GM23338 (cell line): ENCODE measurements around the gene MED12L. TPM values are rescaled to one million over a fixed set of nuclear protein-coding genes. Genes with fewer than 3 reads are reported as not detected.

Experiments
- ATAC-seq: fragments of 200-7000 bp; cut with Tn5 transposase; 3 replicates; pipeline ENCODE4 v1.9.1; 2020
- DNase-seq: peaks from one replicate; pipeline ENCODE4 v3.0.0-alpha.2; 2015; ENCODE audit warnings: low spot score
- H2AFZ ChIP-seq: fragments of 200-600 bp; sonication (generic); 2 replicates; pipeline ENCODE4 v1.8.0; 2016; ENCODE audit warnings: antibody characterized with exemption, mild to moderate bottlenecking, moderate library complexity
- H3F3A ChIP-seq: fragments of 200-600 bp; sonication (generic); replicated peaks from 2 replicates; pipeline ENCODE4 v1.8.0; 2017; ENCODE audit warnings: antibody characterized with exemption, mixed run types, low read depth
- H3K27ac ChIP-seq: fragments of 200-600 bp; sonication (generic); 2 replicates; pipeline ENCODE4 v1.6.1; 2016; ENCODE audit warnings: low read depth
- H3K27me3 ChIP-seq: fragments of 200-600 bp; sonication (generic); 2 replicates; pipeline ENCODE4 v1.8.0; 2016; ENCODE audit warnings: mild to moderate bottlenecking, mixed run types, moderate library complexity; ENCODE audit not compliant: insufficient read depth
- H3K36me3 ChIP-seq: fragments of 200-600 bp; sonication (generic); 2 replicates; pipeline ENCODE4 v1.8.0; 2016; ENCODE audit warnings: mild to moderate bottlenecking; ENCODE audit not compliant: insufficient read depth
- H3K4me1 ChIP-seq: fragments of 200-600 bp; sonication (generic); 2 replicates; pipeline ENCODE4 v1.8.0; 2016; ENCODE audit warnings: mild to moderate bottlenecking, moderate library complexity; ENCODE audit not compliant: insufficient read depth
- H3K4me2 ChIP-seq: fragments of 200-600 bp; sonication (generic); 2 replicates; pipeline ENCODE4 v1.7.1; 2017; ENCODE audit warnings: mixed run types
- H3K4me3 ChIP-seq: fragments of 200-600 bp; sonication (generic); 2 replicates; pipeline ENCODE4 v1.6.1; 2016; ENCODE audit warnings: mixed run types
- H3K79me2 ChIP-seq: fragments of 200-600 bp; sonication (generic); replicated peaks from 2 replicates; pipeline ENCODE4 v1.8.0; 2017; ENCODE audit warnings: mild to moderate bottlenecking; ENCODE audit not compliant: insufficient read depth
- H3K9me2 ChIP-seq: fragments of 200-600 bp; sonication (generic); 2 replicates; pipeline ENCODE4 v1.8.0; 2017; ENCODE audit not compliant: insufficient read depth
- H4K20me1 ChIP-seq: fragments of 200-600 bp; sonication (generic); replicated peaks from 2 replicates; pipeline ENCODE4 v1.8.0; 2017; ENCODE audit warnings: mild to moderate bottlenecking; ENCODE audit not compliant: insufficient read depth
- H3K27ac Mint-ChIP-seq: 2 replicates; pipeline ENCODE4 v1.8.0; 2020; ENCODE audit warnings: inconsistent platforms, mild to moderate bottlenecking, moderate library complexity, mixed read lengths
- H3K27me3 Mint-ChIP-seq: 3 replicates; pipeline ENCODE4 v1.8.0; 2022; ENCODE audit warnings: low read depth, mild to moderate bottlenecking, moderate library complexity, mixed read lengths, inconsistent platforms; ENCODE audit not compliant: insufficient read depth, poor library complexity
- H3K36me3 Mint-ChIP-seq: 3 replicates; pipeline ENCODE4 v1.8.0; 2021; ENCODE audit warnings: low read depth, mild to moderate bottlenecking, inconsistent platforms, moderate library complexity, mixed read lengths
- H3K4me1 Mint-ChIP-seq: 3 replicates; pipeline ENCODE4 v1.8.0; 2020; ENCODE audit warnings: mild to moderate bottlenecking, inconsistent platforms, mixed read lengths
- H3K4me3 Mint-ChIP-seq: 3 replicates; pipeline ENCODE4 v1.8.0; 2021; ENCODE audit warnings: moderate library complexity, mild to moderate bottlenecking, inconsistent platforms, mixed read lengths
- H3K9me3 Mint-ChIP-seq: 3 replicates; pipeline ENCODE4 v1.8.0; 2020; ENCODE audit warnings: moderate library complexity, mild to moderate bottlenecking, inconsistent platforms, mixed read lengths
- CREB1 ChIP-seq: fragments of 250-450 bp; sonication (Bioruptor Pico); IDR thresholded peaks from 2 replicates; pipeline ENCODE4 v1.5.0; 2020; ENCODE audit warnings: low read depth, mild to moderate bottlenecking, moderate library complexity
- ETS1 ChIP-seq: IDR thresholded peaks from 2 replicates; pipeline ENCODE4 v1.6.1; 2016; ENCODE audit warnings: antibody characterized with exemption
- EZH2 ChIP-seq: fragments of 200-600 bp; sonication (generic); IDR thresholded peaks from one replicate; pipeline ENCODE4 v1.8.0; 2017; ENCODE audit warnings: antibody characterized with exemption, mild to moderate bottlenecking, low read depth; ENCODE audit not compliant: unreplicated experiment
- EZH2phosphoT487 ChIP-seq: fragments of 200-600 bp; sonication (generic); IDR thresholded peaks from one replicate; pipeline ENCODE4 v1.8.1; 2018; ENCODE audit warnings: antibody characterized with exemption; ENCODE audit not compliant: unreplicated experiment
- JUNB ChIP-seq: IDR thresholded peaks from one replicate; pipeline ENCODE4 v1.6.1; 2016; ENCODE audit warnings: antibody characterized with exemption; ENCODE audit not compliant: unreplicated experiment
- NANOG ChIP-seq: IDR thresholded peaks from 2 replicates; pipeline ENCODE4 v1.6.1; 2016; ENCODE audit warnings: antibody characterized with exemption, borderline replicate concordance
- POLR2AphosphoS5 ChIP-seq: IDR thresholded peaks from 2 replicates; pipeline ENCODE4 v1.6.1; 2016; ENCODE audit warnings: antibody characterized with exemption, low read depth
- STAT1 ChIP-seq: IDR thresholded peaks from one replicate; pipeline ENCODE4 v1.6.1; 2016; ENCODE audit warnings: antibody characterized with exemption; ENCODE audit not compliant: unreplicated experiment
- ZNF114 ChIP-seq: fragments of 250-450 bp; sonication (Bioruptor Pico); IDR thresholded peaks from 2 replicates; pipeline ENCODE4 v1.5.0; 2020; ENCODE audit warnings: mild to moderate bottlenecking, moderate library complexity
- ZNF331 ChIP-seq: fragments of 250-450 bp; sonication (Bioruptor Pico); IDR thresholded peaks from 2 replicates; pipeline ENCODE4 v1.5.0; 2020; ENCODE audit warnings: low read depth, mild to moderate bottlenecking, moderate library complexity
- ZNF462 ChIP-seq: fragments of 250-450 bp; sonication (Bioruptor Pico); IDR thresholded peaks from 2 replicates; pipeline ENCODE4 v1.5.0; 2020; ENCODE audit warnings: mild to moderate bottlenecking, moderate library complexity
- polyA plus RNA-seq: library from polyadenylated mRNA; unstranded; fragments of >200 nt; fragmentation: Nextera tagmentation; extraction: Ambion mirVana; gene quantifications from 2 replicates; pipeline ENCODE4 v1.2.1, GENCODE V29; 2016
- total RNA-seq: library from RNA; depleted of rRNA; stranded (reverse); fragments of >200 nt; shearing (Covaris generic); gene quantifications from 2 replicates; pipeline ENCODE4 v1.2.3, GENCODE V29; 2014
- TF ChIP-seq, protein P1 (sequence below), 2 experiments: fragments of 200-600 bp in 1 of 2; sonication (generic) in 1 of 2; conservative IDR thresholded peaks; 2 replicates each; pipeline versions ENCODE4 v1.5.1 to v1.6.1; 2016 to 2017; ENCODE audit warnings: antibody characterized with exemption in 2 of 2, low read depth in 2 of 2, mild to moderate bottlenecking in 2 of 2, moderate library complexity in 1 of 2
- TF ChIP-seq, protein P2 (sequence below): IDR thresholded peaks from one replicate; pipeline ENCODE4 v1.6.1; 2018; ENCODE audit warnings: antibody characterized with exemption; ENCODE audit not compliant: unreplicated experiment

Gene MED12L
- total and polyA plus RNA-seq, 2 experiments from 2014 or later: 5.7 to 25.0 TPM

DNA sequence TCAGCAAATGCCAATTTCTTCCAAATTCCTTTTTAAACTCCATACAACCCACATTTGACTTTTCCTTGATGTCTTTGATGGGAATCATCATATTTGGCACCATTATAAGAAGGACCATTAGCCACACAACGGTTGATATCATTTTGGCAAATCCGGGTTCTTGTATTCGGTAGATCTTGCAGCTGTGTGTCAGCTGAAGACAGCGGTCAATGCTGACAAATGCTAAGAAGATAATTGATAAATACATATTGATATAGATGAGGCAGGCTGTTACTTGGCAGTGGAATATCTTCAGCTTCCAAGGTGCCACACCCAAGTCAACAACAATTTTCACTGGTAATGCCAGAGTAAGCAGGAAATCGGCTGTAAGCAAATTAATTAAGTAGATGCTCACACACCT, 113.4 kb downstream of the MED12L start:
- TF ChIP-seq ZNF331: no peak
- TF ChIP-seq, protein P1, sequence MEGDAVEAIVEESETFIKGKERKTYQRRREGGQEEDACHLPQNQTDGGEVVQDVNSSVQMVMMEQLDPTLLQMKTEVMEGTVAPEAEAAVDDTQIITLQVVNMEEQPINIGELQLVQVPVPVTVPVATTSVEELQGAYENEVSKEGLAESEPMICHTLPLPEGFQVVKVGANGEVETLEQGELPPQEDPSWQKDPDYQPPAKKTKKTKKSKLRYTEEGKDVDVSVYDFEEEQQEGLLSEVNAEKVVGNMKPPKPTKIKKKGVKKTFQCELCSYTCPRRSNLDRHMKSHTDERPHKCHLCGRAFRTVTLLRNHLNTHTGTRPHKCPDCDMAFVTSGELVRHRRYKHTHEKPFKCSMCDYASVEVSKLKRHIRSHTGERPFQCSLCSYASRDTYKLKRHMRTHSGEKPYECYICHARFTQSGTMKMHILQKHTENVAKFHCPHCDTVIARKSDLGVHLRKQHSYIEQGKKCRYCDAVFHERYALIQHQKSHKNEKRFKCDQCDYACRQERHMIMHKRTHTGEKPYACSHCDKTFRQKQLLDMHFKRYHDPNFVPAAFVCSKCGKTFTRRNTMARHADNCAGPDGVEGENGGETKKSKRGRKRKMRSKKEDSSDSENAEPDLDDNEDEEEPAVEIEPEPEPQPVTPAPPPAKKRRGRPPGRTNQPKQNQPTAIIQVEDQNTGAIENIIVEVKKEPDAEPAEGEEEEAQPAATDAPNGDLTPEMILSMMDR (conservative IDR thresholded peaks at IDR 0.05; ENCODE audit: low read depth in 2 of 2): no peak
- TF ChIP-seq ZNF462: no peak
- TF ChIP-seq POLR2AphosphoS5: no peak
- TF ChIP-seq EZH2: no peak
- TF ChIP-seq NANOG: no peak
- TF ChIP-seq ZNF114 (CRISPR knock-in tag): no peak
- TF ChIP-seq STAT1: no peak
- TF ChIP-seq, protein P2, sequence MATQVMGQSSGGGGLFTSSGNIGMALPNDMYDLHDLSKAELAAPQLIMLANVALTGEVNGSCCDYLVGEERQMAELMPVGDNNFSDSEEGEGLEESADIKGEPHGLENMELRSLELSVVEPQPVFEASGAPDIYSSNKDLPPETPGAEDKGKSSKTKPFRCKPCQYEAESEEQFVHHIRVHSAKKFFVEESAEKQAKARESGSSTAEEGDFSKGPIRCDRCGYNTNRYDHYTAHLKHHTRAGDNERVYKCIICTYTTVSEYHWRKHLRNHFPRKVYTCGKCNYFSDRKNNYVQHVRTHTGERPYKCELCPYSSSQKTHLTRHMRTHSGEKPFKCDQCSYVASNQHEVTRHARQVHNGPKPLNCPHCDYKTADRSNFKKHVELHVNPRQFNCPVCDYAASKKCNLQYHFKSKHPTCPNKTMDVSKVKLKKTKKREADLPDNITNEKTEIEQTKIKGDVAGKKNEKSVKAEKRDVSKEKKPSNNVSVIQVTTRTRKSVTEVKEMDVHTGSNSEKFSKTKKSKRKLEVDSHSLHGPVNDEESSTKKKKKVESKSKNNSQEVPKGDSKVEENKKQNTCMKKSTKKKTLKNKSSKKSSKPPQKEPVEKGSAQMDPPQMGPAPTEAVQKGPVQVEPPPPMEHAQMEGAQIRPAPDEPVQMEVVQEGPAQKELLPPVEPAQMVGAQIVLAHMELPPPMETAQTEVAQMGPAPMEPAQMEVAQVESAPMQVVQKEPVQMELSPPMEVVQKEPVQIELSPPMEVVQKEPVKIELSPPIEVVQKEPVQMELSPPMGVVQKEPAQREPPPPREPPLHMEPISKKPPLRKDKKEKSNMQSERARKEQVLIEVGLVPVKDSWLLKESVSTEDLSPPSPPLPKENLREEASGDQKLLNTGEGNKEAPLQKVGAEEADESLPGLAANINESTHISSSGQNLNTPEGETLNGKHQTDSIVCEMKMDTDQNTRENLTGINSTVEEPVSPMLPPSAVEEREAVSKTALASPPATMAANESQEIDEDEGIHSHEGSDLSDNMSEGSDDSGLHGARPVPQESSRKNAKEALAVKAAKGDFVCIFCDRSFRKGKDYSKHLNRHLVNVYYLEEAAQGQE: no peak
- TF ChIP-seq EZH2phosphoT487: no peak
- no peak for TF ChIP-seq JUNB
- no peak for TF ChIP-seq ETS1
- TF ChIP-seq CREB1 (CRISPR knock-in tag): no peak
- H3K27ac Mint-ChIP-seq: no peak overlapping the region
- Histone ChIP-seq H3F3A (no peaks in the 10 kb centered on the region), H3K27me3 (no peaks in the 10 kb centered on the region), H4K20me1 (no peaks in the 10 kb centered on the region), H3K27ac (no peak overlapping the region), H3K79me2 (no peaks in the 10 kb centered on the region), H3K4me1 (no peaks in the 10 kb centered on the region), H3K36me3 (0 out of 2 replicates have a peak, but pooled peaks cover 3% of the 10 kb centered on the region), H3K9me2 (no peaks in the 10 kb centered on the region), H3K4me3 (no peak overlapping the region), H2AFZ (no peak overlapping the region), H3K4me2 (no peak overlapping the region)
- DNase-seq: no peak
- ATAC-seq: no peak
- no peaks in the 10 kb centered on the region for H3K9me3 Mint-ChIP-seq
- H3K36me3 Mint-ChIP-seq: 0 out of 3 replicates have a peak, but pooled peaks cover 5% of the 10 kb centered on the region
- H3K4me3 Mint-ChIP-seq: no peak overlapping the region
- no peaks in the 10 kb centered on the region for H3K27me3 Mint-ChIP-seq
- H3K4me1 Mint-ChIP-seq: no peaks in the 10 kb centered on the region
